Stimulated activated CD8-positive, alpha-beta memory T cell treated with anti-CD3 and anti-CD28 coated beads, Interleukin-2, amount 100 ng/mL, for 48 hours (primary cell): Measurements from ENCODE around the gene PIWIL1.

Experiments
- DNase-seq, 2 donors: peaks; one replicate each; pipeline ENCODE4 v3.0.0-alpha.2; 2020; ENCODE audit warnings: low read depth in 2 of 2

PIWIL1 gene

DNA sequence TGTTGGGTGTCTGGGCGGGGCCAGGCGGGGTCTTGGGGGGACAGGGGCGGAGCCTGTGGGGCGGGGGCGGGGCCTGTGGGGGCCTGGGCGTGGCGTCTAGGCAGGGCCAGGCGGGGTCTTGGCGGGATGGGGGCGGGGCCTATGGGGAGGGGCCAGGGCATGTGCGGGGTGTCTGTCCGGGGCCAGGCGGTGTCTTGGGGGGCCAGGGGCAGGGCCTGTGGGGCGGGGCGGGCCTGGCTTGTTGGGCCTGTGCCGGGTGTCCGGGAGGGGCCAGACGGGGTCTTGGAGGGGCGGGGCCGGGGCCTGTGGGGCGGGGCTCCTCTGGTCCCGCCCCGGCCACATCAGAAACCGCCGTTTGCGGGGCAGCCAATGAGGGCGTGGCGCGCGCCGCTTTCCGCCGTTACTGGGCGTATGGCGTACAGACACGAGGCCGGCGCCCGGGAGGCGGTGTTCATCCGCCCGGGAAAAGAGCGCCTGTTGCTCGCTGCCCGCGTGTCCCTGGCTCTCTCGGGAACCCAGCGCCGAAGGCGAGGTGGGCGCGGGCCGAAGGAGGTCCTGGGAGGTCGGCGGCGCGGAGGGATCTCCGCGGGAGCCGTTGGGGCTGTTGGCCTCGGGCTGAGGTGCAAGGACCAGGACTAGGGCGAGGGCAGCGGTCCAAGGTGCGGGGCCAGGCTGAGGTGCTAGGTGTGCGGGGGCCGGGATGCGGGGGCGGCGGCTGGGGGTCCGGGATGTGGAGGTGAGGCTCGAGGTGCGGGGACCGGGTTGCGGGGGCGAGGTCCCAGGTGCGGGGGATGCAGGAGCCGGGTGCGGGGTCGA lies at the start of gene PIWIL1:
Gene PIWIL1, plus strand, starts transcription at position 400 of the 816 bp plus-strand sequence. CDS start 4,705 bp downstream, outside the sequence.
- DNase-seq = no peak

DNA sequence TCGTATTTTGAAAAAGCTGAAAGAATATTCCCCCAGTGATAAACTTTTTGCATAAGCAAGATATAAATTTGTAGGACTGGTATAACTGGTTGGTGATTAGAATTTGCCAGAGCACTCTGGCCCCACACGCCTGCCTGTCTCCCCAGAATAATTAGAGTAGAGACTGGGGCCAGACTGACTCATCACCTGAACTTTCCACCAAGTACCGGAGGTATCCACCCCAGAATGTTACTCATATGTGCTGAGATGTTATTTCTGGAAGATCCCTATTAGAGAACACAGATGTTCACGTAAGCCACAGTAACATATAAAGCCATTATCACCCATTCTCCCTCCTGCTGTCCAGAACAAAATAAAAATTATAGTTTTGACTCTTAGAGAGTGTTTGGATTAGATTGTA lies 49.5 kb upstream of the PIWIL1 start:
- no peak for DNase-seq

GRCh38 chr12:130288691-130289090 lies 49.0 kb upstream of the PIWIL1 start:
- no peak for DNase-seq

GRCh38 chr12:130290114-130290513 lies 47.6 kb upstream of the PIWIL1 start:
- no peak for DNase-seq

DNA sequence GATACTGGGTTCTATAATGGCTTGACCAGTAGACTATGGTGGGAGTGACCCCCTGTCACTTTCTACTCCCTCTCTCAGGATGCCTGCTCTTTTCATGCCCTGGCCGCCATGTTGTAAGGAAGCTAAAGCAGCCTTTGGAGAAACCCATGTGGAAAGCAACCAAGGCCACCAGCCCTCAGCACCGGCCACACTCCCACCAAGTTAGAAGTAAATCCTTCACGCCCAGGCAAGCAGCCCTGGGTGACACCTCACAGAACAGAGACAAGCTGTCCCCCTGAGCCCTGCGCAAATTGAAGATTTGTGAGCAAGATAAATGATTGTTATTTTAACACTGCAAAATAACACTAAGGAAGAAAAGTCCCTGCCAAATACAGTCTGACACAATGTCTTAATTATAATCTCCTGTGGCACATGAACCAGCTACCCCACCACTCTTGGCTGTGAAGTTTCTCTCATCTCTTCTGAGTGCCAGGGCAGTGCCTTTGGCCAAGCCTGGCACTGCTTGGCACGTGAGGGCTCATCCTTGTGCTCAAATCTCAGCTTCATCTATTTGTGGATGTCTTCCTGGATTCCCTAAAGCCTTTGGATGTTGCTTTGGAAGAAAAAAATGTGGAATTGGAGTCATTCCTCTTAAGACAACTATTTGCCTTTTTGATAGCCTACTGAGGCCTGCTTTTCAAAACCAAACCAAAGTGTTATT lies 39.2 kb upstream of the PIWIL1 start:
- DNase-seq = no peak

DNA sequence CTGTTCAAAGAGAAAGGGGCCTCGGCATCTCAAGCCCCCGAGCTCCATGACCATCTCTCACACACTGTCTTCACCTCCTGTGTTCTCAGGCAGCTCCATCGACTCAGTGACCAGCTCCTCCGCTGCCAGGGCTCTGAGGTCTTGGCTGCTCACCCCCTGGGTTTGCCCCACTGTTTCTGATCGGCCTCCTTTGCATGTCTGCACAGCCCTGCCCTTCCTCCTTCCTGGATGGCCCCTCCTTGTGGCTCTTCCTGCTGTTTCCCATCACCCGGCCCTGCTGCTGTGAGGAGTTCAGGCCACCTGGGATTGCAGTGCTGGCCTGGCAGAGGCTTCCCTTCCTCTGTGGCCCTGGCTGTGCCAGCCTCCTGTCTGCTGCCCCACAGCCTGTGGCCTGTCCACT lies 38.1 kb upstream of the PIWIL1 start:
- no peak for DNase-seq

- no peak for DNase-seq
Measured at GRCh38 chr12:130300090-130300489, 37.6 kb upstream of the PIWIL1 start.

DNA sequence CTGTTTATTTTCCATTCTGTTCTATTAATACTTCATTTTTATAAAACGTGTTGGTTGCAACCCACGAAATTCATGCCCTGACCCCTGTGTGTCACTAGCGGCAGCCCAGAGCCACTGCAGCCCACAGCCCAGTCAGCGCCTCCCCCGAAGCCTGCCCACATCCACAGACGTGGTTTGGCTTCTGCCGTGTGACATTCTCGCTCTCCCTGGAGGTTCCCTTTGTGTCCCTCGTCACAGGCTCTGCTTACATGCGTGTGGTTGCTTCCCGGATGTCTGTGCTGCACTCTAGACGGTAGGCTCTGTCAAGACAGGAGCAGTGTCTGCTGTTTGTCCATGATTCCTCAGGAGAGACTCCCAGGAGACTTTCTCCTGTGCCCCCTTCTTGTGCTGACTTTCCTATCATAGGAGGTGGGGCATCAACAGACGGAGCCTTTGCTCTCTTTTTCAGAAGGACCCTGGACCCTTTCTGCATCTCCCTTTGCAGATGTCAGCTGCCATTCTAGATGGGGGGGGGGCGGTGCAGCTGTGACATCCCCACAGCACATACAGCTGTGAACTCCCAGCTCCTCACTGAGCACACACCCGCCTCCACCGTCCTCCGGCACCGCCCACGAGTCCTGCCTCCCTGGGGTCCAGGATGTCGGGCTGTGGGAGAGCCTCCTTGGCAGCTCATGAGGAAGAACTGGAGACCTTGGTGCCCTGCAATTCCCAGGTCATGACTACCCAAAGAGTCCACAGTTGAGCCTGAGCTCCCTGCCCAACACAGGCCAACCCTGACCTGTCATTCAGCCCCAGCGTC lies 36.8 kb upstream of the PIWIL1 start:
- no peak for DNase-seq

GRCh38 chr12:130301559-130301958 lies 36.1 kb upstream of the PIWIL1 start:
- no peak for DNase-seq

GRCh38 chr12:130303781-130304180 lies 33.9 kb upstream of the PIWIL1 start:
- no peak for DNase-seq

- DNase-seq = no peak
Measured at GRCh38 chr12:130307859-130308258, 29.8 kb upstream of the PIWIL1 start.

DNA sequence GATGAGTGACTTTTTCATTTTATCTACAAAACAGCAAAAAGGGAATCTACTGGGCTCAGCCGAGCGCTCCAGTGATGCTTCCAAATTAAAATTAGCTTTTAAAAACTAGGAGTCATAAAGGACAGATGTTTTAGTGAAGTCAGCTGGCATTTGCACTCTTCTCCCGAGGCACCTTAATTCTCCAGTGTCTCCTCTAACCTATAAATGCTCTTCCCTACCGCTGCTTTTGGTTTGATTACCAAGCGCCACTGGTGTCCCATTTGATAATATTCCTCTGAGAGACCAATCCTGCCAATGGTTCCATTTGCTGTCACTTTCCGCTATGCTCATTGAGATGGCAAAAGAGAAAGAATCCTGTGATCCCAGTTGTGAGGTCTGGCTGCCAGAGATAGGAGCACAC lies 29.3 kb upstream of the PIWIL1 start:
- DNase-seq = no peak

DNA sequence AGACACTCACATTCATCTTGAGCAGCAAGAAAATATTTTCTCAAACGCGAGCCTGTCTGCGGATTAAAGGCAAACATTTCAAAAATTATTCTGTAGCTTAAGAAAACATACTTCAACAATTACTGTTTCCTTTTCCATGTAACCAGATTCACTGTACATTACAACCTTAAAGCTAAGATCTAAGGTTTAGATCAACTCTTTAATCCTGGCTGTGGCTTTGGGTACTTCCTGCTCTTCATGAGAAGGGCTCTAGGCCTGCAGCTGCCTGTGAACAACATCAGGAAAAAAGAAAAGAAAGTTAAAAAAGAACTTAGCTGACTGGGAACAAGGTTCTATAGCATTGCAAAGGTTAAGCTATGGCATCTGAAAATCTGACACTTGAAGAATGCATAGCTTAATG lies 21.4 kb upstream of the PIWIL1 start:
- no peak for DNase-seq

DNA sequence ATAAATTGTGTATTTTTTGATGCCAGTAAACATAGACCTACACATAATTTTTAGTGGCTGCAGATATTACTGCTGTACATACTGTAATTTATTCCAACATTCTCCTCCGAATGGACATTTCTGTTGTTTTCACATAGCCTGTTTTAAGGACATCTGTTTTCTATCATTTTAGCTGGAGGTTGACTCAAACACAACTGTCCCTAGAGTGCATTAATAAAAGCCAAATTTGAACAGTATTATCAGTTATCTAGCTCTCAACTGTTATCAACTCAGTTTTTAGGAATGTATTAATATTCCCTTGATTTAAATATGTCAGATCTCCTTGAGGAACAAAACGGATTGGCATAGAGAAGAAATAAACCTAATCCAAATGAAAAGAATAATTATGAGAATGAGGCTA lies 17.2 kb upstream of the PIWIL1 start:
- no peak for DNase-seq

- no peak for DNase-seq
Measured at GRCh38 chr12:130322263-130322662, 15.4 kb upstream of the PIWIL1 start.

GRCh38 chr12:130330685-130331084 lies 7.0 kb upstream of the PIWIL1 start:
- no peak for DNase-seq

- no peak for DNase-seq
Measured at GRCh38 chr12:130331146-130331545, 6.5 kb upstream of the PIWIL1 start.

DNA sequence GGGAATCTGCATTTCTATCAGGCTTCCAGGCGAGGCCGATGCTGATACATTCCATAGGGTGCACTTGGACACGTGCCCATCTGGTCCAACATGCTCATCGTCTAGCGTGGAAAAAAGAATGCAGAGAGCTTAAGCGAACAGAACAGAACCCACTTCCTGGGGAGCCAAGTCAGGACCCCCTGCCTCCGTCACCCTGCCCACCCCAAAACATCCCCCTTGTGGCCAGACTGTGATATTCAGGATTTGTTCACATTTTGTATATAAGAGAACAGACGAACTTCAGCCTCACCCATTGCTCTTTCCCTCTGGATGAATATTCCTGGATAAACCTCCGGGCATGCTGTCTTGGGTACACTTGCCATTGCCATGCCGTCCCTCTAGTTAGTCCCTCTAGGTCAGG lies 4.3 kb upstream of the PIWIL1 start:
- no peak for DNase-seq

GRCh38 chr12:130334399-130334798 lies 3.3 kb upstream of the PIWIL1 start:
- no peak for DNase-seq

GRCh38 chr12:130334937-130335336 lies 2.8 kb upstream of the PIWIL1 start:
- no peak for DNase-seq

GRCh38 chr12:130335517-130336392 lies 1.9 kb upstream of the PIWIL1 start:
- no peak for DNase-seq
